CD1c-positive myeloid dendritic cell (primary cell): Measurements from ENCODE around the gene ZBTB7C.

ENCODE experiments used
- DNase-seq: peaks from one replicate; pipeline ENCODE4 v3.0.0-alpha.2; 2016; ENCODE audit errors: extremely low spot score

ZBTB7C gene

DNA sequence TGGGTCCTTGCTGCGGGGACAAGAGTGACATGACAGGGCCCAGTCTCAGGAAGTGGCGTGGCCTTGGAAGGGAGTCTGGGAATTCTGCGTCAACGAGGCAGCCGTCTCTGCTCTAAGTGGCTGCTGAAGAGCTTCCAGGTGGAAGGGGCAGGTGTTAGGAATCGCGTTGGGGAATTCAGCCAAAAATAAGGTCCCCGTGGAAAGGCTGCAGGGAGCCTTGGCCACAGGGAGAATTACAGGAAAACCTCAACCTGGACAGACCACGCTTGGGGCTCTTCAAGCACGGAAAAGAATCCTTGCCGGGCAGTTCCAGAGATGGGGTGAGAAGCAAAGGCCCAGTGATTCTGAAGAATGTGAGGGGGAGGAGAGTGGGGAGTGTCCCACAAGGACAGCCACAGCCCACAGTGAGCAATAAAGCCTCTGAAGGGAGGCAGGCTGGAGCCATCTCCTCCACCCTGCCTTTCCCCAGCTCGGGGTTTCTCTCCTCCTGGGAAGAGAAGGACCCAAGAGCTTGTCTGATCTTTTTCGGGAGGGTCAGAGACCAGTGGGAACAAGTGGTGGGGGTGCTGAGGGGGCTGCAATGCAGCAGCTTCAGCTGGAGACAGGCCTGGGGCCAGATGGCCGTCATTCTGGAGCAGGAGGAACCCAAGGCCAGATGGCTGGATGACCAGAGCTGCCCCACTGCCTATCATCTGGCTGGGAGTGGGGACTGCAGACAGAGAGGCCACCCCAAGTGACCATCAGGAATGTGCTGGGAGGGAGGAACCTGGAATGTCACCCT lies 372.4 kb downstream of the ZBTB7C start:
- no peak for DNase-seq

DNA sequence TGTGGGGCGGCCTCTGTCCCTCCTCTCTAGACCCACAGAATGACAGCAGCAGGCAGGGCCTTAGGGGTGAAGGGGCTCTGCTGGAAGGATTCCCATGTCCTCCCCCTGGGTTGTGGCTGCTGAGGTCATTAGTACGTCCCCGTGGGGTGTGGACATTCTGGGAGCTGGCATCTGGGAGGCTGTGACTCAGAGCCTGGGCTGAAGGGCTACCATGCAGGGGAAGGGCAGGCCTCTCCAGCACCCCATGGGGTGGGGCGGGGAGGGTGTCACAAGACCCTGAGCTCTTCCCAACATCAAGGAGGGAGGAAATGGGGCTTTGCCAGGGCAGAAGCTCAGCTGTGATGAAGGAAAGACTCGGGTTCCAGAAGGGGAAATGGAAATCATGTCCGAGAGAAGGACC lies 373.0 kb downstream of the ZBTB7C start:
- no peak for DNase-seq

DNA sequence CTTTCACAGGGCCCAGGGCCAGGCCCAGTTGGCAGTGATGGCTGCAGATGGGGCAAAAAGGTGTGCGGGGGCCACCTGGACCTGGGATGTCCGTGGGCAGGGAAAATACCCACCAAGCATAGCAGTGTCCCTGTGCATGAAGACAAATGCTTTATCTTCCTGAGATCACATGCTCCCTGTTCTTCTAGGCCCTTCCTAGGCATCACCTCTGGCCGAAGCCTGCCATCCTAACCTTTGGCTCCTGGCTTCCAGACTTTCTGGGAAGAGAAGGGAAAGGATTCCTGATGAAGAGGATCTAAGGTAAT lies 373.7 kb downstream of the ZBTB7C start:
- no peak for DNase-seq

GRCh38 chr18:48034651-48035555 lies 374.3 kb downstream of the ZBTB7C start:
- DNase-seq: no peak

GRCh38 chr18:48033790-48034650 lies 375.2 kb downstream of the ZBTB7C start:
- DNase-seq: no peak

DNA sequence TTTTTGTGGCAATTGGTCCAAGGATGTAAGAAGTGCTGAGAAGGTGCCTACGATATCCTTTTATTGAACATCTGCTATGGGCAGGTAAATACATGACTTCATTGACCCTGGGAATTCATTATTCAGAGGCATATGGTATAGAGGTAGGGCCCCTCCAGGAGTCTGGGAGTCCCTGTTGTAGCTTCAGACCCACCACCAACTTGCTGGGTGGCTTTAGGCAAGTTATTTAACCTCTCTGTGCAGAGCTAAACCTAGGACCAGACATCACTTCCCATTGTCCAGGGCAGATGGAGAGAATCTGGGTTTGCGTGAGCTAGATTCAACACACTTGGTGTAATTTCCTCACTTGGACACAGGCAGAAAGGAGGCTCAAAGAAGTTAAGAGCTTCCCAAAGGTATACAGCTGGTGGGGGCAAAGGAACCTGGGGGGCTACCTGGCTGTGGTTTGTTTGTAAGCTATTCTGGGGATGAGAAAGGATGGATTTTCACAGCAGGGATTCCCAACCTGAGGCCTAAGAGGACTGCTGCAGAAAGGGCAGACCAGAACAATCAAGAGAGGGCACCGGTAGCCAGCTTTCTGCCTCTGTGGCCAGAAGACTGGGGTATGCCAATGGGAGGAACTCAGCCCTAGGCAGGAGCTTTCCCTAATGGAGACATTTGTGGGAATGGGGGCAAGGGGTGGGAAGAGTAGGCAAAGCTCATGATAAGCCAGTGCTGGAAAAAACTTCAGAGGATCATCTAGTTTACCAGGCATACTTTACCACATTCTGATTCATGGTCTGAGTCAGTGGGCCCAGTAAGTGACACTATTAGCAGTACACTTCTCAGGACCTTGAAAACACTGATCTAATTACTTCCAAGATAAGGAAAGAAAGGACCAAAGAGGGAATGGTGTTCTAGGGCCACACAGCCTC lies 376.1 kb downstream of the ZBTB7C start:
- DNase-seq: no peak

DNA sequence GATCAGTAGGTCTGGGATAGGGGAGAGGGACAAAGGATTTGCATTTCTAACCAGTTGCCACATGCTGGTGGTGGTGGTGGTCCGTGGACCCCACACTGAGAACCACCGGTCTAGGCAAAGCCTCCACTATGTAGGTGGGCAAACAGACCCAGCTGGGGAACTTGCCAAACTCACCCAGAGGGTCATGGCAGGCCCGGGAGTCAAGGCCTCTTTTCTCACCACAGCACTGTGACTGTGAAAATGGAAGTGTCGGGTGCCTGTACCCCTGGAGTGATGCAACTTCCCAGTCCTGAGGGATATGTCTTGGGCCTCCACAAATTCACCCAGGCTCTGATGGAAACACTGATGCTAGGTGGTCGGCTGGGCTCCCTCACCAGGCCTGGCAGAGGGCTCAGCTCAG lies 377.5 kb downstream of the ZBTB7C start:
- no peak for DNase-seq

GRCh38 chr18:48030616-48031480 lies 378.3 kb downstream of the ZBTB7C start:
- no peak for DNase-seq

DNA sequence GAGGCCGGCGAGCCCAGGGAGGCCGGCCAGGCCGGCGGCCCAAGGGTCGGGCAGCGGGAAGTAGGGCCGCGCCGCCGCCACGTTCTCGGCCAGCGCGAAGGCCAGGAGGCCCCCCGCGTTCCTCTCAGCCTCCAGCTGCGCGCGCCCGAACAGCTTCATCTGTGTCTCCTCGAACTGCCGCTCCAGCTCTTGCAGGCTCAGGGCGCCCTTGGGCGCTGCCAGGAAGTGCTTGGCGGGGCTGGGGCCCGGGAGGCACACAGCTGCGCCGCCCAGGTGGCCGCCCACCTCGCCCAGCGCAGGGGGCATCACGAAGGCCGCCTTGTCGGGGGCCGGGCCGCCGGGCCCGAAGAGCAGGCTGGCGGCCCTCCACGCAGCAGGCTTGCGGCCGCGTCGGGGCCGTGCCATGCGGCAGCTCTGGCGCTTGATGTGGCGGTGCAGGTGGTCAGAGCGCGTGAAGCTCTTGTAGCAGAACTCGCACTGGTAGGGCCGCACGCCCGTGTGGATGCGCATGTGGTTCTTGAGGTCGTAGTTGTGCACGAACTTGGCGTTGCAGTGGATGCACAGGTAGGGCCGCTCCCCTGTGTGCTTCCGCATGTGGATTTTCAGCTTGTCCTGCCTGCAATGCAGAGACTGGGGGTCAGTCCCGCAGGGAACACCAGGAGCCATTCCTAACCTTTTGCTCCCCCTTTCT lies 379.7 kb downstream of the ZBTB7C start:
- no peak for DNase-seq

DNA sequence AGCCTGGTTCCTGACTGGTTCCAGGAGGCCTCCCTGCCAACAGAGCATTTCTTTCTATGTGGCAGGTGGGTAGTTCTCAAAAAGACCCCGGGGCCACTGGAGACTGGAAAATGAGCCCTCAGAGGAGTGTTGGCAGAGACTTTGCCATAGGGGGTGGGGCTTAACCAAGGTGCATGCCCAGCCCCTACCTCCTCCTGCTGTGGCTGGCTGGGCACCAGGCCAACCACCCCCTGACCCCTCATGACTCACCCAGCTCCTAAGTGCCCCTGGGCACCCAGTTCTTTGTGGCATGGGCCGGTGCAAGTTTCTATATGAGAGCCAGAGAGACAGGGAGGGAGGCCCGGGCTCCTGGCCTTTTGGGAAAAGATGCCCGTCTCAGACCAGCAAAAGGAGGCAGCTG lies 380.5 kb downstream of the ZBTB7C start:
- DNase-seq: no peak

- no peak for DNase-seq
Observed at GRCh38 chr18:48028081-48028480, 381.1 kb downstream of the ZBTB7C start.

DNA sequence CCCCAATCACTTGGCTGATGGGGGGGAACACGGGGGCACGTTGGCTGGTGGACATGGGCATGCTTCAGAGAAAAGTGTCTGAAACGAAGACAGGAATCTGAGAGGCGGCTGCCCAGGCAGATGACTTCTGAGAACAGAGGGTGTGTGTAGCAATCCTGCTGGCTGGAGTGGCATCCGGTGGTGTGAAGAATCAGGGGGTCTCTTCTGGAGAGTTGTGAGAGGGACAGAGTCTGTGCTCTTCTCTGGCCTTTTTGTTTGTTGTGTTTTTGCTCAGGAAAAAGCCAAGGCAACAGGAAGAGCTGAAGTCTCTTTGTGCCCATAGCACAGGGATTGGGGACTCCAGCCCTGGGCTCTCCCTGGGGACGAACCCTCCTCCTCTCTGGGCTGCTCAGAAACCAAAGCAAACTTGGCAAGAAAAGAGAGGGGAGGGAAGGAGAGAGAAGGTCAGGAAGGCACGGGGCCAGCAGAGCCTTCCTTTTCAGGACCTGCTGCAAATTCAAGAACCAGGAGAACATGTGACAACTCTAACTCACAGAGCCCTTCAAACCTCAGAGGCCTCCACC lies 381.7 kb downstream of the ZBTB7C start:
- DNase-seq: no peak

GRCh38 chr18:48026216-48026615 lies 383.0 kb downstream of the ZBTB7C start:
- no peak for DNase-seq

DNA sequence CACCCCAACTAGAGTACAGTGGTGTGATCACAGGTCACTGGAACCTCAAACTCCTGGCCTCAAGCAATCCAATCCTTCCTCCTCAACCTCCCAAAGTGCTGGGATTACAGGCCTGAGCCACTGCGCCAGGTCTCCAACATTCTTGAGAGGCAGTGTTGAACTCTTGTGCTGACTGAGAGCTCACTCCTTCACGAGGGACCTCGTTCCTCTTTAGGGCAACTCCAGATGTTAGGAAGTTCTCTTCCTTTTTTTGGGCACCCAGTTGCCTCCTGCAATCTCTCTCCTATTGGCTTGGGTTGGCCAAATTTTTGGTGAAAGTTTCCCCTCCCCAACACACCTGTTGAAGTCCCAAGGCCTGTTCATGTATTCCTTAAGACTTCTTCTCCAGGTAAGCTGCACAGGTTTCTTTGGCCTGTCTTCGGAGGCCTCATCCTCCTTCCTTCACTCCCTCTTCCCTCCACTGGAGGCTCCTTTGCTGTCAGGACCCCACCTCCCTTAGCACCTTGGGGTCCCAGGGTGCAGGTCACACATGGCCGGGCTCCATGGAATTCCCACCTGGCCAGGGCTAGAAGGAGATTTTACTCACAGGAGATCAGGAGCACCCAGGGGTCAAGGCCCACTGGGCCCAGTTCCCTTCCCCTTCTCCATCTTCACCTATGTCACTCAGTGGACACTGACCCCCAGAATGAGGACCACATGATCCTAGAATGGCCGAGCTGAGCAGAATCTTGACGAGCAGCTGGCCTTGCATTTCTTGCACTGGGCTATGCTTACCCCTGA lies 384.1 kb downstream of the ZBTB7C start:
- DNase-seq: no peak

DNA sequence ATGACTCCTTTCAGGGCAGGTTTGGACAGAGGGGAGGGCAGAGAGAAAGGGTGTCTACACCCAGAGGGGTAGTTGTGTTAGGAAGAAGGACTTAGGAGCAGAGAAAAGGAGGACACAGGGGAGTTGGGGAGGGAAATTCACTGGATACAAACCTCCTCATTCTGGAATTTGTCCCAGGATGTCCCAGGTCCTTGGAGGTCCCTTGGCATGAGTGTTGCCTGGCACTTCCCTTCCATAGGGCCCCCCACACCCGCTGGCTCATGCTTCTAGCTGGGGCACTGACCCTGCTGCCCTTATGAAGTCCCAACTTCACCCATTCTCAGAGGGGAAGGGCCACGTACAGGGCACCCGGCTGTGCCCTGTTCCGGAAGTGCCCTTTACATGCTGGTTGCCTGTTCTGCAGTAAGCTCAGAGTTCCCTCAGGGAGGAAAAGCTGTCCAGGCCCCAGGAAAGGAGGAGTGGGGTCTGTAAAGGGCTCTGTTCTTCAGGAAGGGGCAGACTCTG lies 385.1 kb downstream of the ZBTB7C start:
- DNase-seq: no peak

- DNase-seq: peak; percentile 13
Observed at GRCh38 chr18:48023334-48024008, 385.7 kb downstream of the ZBTB7C start.

DNA sequence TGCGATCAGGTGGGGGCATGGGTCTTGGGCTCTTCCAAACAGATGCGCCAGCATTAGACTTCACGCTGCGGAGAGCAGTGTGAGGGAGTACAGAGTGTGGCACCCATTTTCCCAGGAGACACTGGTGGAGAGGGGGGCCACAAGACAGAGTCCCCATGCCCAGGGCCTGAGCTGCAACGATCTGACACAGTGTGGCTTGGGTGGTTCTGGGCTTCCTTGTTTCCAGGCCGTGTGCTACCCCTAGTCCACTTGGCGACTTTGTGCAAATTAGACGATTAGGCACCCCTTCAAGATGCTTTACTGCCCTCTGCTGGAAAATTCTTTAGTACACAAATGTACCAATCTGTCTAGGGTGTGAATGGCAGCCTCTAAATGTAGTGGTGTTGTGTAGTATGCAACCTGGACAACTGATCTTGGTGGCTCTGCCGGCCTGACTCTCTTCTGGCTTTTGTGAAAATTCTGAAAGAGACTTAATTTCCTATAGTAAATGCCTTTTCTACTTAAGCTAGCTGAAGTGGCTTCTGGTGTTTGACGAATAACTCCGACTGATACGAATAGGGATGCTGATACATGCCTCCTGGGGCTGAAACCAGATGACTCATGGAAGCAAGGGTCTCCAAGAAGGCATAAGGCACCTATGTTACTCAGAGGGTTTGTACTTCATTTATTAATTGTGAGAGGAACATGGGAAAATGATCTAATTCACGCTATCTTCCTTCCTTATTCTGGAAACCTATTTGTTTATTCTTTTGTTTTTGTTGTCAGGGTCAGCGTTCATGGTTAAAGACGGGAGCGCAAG lies 386.5 kb downstream of the ZBTB7C start:
- peak; percentile 85 for DNase-seq
